Loucy (cell line): ENCODE data around the gene ZNF723.
"Not testable (repeated sequence)": the region's sequence is repeated elsewhere in the genome, so short reads cannot be mapped to it uniquely, and the experiment has no call there.

Experiments
- H2AFZ ChIP-seq: fragments of 200-600 bp; sonication (generic); 2 replicates; pipeline ENCODE4 v1.6.0; 2016; ENCODE audit warnings: antibody characterized with exemption, mild to moderate bottlenecking, low read length, moderate library complexity
- H3F3A ChIP-seq: fragments of 200-600 bp; 2 replicates; pipeline ENCODE4 v1.6.0; 2016; ENCODE audit warnings: antibody characterized with exemption, low read depth, mild to moderate bottlenecking
- H3K27me3 ChIP-seq: fragments of 200-600 bp; sonication (generic); 2 replicates; pipeline ENCODE4 v1.6.1; 2014; ENCODE audit warnings: low read length, mild to moderate bottlenecking; ENCODE audit not compliant: insufficient read depth, poor library complexity, severe bottlenecking
- H3K36me3 ChIP-seq: fragments of 200-600 bp; sonication (generic); 2 replicates; pipeline ENCODE4 v1.6.1; 2016; ENCODE audit warnings: low read length; ENCODE audit not compliant: insufficient read depth
- H3K4me1 ChIP-seq: fragments of 200-600 bp; sonication (generic); 2 replicates; pipeline ENCODE4 v1.5.1; 2014; ENCODE audit warnings: low read length, mild to moderate bottlenecking; ENCODE audit not compliant: insufficient read depth, poor library complexity, severe bottlenecking
- H3K4me2 ChIP-seq: fragments of 200-600 bp; sonication (generic); 2 replicates; pipeline ENCODE4 v1.6.0; 2014; ENCODE audit warnings: antibody characterized with exemption, low read length, low read depth, mild to moderate bottlenecking; ENCODE audit not compliant: poor library complexity, severe bottlenecking
- H3K4me3 ChIP-seq: fragments of 200-600 bp; sonication (generic); 2 replicates; pipeline ENCODE4 v1.5.1; 2014; ENCODE audit warnings: low read length, mild to moderate bottlenecking, mixed read lengths; ENCODE audit not compliant: poor library complexity, severe bottlenecking
- H3K79me2 ChIP-seq: fragments of 200-600 bp; sonication (generic); 2 replicates; pipeline ENCODE4 v1.6.1; 2014; ENCODE audit warnings: low read length; ENCODE audit not compliant: insufficient read depth
- H3K9ac ChIP-seq: fragments of 200-600 bp; sonication (generic); 2 replicates; pipeline ENCODE4 v1.6.0; 2014; ENCODE audit warnings: mild to moderate bottlenecking, low read depth, low read length, moderate library complexity; ENCODE audit not compliant: poor library complexity, severe bottlenecking
- H3K9me2 ChIP-seq: fragments of 200-600 bp; sonication (generic); replicated peaks from 2 replicates; pipeline ENCODE4 v1.6.1; 2016; ENCODE audit warnings: low read depth, low read length, mixed read lengths
- H3K9me3 ChIP-seq: fragments of 200-600 bp; sonication (generic); 2 replicates; pipeline ENCODE4 v1.6.1; 2014; ENCODE audit warnings: mild to moderate bottlenecking, antibody characterized with exemption, low read length, low read depth; ENCODE audit not compliant: insufficient read depth
- H4K20me1 ChIP-seq: fragments of 200-600 bp; sonication (generic); 2 replicates; pipeline ENCODE4 v1.6.0; 2014; ENCODE audit warnings: antibody characterized with exemption, low read length, mild to moderate bottlenecking; ENCODE audit not compliant: insufficient read depth, poor library complexity, severe bottlenecking
- EZH2phosphoT487 ChIP-seq: fragments of 200-600 bp; IDR thresholded peaks from 2 replicates; pipeline ENCODE4 v1.6.1; 2018; ENCODE audit warnings: antibody characterized with exemption, mild to moderate bottlenecking, moderate library complexity, borderline replicate concordance
- TF ChIP-seq, protein P1 (sequence below): fragments of 200-600 bp; sonication (generic); conservative IDR thresholded peaks from 2 replicates; pipeline ENCODE4 v1.5.1; 2014; ENCODE audit warnings: mild to moderate bottlenecking, antibody characterized with exemption, low read length

Gene ZNF723

DNA sequence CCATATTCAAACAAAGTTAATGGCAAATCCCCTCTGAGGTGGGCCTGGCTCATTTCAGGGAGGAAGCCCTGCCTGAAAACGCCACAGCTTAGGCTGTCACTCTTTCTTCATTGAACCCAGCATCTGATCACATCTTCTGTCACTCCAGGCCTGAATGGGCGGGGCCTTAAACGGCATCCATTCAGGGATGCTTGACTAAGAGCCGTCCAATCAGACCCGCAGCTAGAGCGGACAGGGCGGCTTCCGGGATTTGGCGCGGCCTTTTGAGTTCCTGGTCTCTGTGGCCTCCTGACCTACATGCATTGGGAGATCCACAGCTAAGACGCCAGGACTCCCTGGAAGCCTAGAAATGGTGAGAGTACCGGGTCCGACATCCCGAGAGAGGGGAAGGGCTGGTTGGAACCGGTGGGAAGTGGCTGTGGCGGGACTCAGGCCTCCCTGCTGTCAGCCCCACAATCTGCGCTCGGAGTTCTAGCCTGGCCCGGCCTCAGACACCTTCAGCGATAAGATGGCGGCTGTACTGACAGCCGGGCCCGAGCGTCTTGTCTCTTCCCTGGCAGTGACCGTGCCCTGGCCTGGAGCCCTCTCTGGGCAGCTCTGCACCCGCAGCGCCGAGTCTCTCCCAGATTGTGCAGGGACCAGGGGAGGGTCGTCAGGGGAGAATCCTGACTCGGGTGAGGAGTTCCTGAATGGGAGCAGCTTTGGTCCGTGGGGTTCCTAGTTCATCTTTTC is at the start of gene ZNF723:
Gene ZNF723 (plus strand): TSS at position 261 of the 732 bp plus-strand sequence. CDS start 89 bp downstream, at position 350.
- Histone ChIP-seq H3F3A (no peaks in the 10 kb centered on the region), H3K9me2 (no peaks in the 10 kb centered on the region), H3K4me2 (no peak within 1 kb of the TSS), H3K4me3 (no peak within 1 kb of the TSS), H3K27me3 (no peaks in the 10 kb centered on the region), H3K9ac (no peak within 1 kb of the TSS), H2AFZ (no peak within 1 kb of the TSS), H3K9me3 (peaks cover 4% of the 10 kb centered on the region; the same call in 1 of the 2 replicates), H3K79me2 (no peaks in the 10 kb centered on the region), H3K4me1 (no peaks in the 10 kb centered on the region), H4K20me1 (no peaks in the 10 kb centered on the region), H3K36me3 (no peaks in the 10 kb centered on the region)
- TF ChIP-seq EZH2phosphoT487, result no peak
- TF ChIP-seq, protein P1, sequence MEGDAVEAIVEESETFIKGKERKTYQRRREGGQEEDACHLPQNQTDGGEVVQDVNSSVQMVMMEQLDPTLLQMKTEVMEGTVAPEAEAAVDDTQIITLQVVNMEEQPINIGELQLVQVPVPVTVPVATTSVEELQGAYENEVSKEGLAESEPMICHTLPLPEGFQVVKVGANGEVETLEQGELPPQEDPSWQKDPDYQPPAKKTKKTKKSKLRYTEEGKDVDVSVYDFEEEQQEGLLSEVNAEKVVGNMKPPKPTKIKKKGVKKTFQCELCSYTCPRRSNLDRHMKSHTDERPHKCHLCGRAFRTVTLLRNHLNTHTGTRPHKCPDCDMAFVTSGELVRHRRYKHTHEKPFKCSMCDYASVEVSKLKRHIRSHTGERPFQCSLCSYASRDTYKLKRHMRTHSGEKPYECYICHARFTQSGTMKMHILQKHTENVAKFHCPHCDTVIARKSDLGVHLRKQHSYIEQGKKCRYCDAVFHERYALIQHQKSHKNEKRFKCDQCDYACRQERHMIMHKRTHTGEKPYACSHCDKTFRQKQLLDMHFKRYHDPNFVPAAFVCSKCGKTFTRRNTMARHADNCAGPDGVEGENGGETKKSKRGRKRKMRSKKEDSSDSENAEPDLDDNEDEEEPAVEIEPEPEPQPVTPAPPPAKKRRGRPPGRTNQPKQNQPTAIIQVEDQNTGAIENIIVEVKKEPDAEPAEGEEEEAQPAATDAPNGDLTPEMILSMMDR, result no peak

DNA sequence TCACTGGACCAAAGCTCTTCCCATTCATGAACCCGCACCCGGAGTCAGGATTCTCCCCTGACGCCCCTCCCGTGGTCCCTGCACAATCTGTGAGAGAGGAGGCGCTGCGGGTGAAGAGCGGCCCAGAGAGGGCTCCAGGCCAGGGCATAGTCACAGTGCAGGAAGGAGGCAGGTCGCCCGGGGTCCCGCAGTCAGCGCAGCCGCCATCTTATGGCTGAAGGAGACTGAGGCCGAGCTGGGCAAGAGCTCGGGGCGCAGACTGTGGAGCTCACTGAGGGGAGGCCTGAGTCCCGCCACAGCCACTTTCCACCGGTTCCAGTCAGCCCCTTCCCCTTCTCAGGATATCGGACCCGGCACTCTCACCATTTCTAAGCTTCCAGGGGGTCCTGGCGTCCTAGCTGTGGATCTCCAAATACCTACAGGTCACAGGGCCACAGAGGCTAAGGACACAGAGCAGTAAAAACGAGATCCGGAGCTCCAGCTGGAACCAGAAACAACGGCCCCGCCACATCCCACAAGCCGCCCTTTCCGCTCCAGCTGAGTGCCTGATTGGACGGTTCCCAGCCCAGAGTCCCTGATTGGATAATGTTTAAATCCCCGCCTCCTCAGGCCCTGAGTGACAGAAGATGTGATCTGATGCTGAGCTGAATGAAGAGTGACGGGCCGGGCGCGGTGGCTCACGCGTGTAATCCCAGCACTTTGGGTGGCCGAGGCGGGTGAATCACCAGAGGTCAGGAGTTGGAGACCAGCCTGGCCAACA is 48.3 kb upstream of the ZNF723 start, which contains the start of gene ZNF99:
Gene ZNF99 (minus strand): TSS at position 501 of the 760 bp plus-strand sequence. CDS start 135 bp downstream, at position 366.
- Histone ChIP-seq H3K79me2 (no peaks in the 10 kb centered on the region), H3K36me3 (no peaks in the 10 kb centered on the region), H3F3A (no peaks in the 10 kb centered on the region), H3K9me3 (no peaks in the 10 kb centered on the region), H3K9ac (no peak within 1 kb of the TSS), H3K4me3 (no peak within 1 kb of the TSS), H4K20me1 (no peaks in the 10 kb centered on the region), H3K9me2 (no peaks in the 10 kb centered on the region), H3K4me1 (no peaks in the 10 kb centered on the region), H3K27me3 (no peaks in the 10 kb centered on the region), H3K4me2 (no peak within 1 kb of the TSS), H2AFZ (no peak within 1 kb of the TSS)
- TF ChIP-seq, protein P1, result no peak
- no peak for TF ChIP-seq EZH2phosphoT487

DNA sequence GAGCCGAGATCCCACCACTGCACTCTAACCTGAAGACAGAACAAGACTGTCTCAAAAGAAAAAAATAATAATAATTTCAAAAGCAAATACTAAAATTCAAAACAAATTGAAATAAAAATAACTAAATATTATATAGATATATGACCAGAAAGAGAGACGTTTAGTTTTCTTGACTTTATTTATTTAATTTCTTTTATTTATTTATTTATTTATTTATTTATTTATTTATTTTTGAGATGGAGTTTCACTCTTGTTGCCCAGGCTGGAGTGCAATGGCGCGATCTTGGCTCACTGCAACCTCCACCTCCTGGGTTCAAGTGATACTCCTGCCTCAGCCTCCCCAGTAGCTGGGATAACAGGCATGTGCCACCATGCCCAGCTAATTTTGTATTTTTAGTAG is 39.2 kb upstream of the ZNF723 start:
- not testable (repeated sequence) for H3K9me2 ChIP-seq, H3K9me3 ChIP-seq, H2AFZ ChIP-seq

More for the DNA sequence above, 39.2 kb upstream of the ZNF723 start:
- H4K20me1 ChIP-seq, H3K27me3 ChIP-seq, H3K4me3 ChIP-seq, H3K79me2 ChIP-seq, H3F3A ChIP-seq, H3K36me3 ChIP-seq, H3K4me1 ChIP-seq, H3K4me2 ChIP-seq, H3K9ac ChIP-seq: not testable (repeated sequence)
